ENCODE data around the gene LRP1B. TPM values are rescaled to one million over a fixed set of nuclear protein-coding genes. Genes with fewer than 3 reads are reported as not detected.
A peak's percentile ranks its signal among the peaks of the same experiment; 100 is the strongest.

The LRP1B gene
- polyA plus RNA-seq, 2 of the 4 experiments (the other 2 are of a cell fraction), result 0.03 TPM; not detected in 1

GRCh38 chr2:141767051-141767450 lies 363.8 kb downstream of the LRP1B start:
- ChIA-PET CTCF (no interaction called here), POLR2A (no interaction called here)
- no peak for TF ChIP-seq SREBF2 (IDR thresholded peaks at IDR 0.05)
- TF ChIP-seq E2F6 (IDR thresholded peaks at IDR 0.05; ENCODE audit: borderline replicate concordance, low read depth), result no peak
- TF ChIP-seq REST (IDR thresholded peaks at IDR 0.05), result no peak
- TF ChIP-seq KDM5A (IDR thresholded peaks at IDR 0.05), result no peak
- no peak for TF ChIP-seq MAZ (IDR thresholded peaks at IDR 0.05; ENCODE audit: borderline replicate concordance, low read depth, low read length)
- TF ChIP-seq HOXB13 (CRISPR knock-in tag; IDR thresholded peaks at IDR 0.05; ENCODE audit: low read depth), result no peak
- no peak for TF ChIP-seq POLR2A (IDR thresholded peaks at IDR 0.05; ENCODE audit: low read length)
- DNase-seq (ENCODE audit: low read depth in 1 of 2, low spot score in 1 of 2) (no peak), ATAC-seq (no peak), FAIRE-seq (no peak)
- H3K9me3 ChIP-seq, result no peaks in the 10 kb centered on the region
- H3K4me3 ChIP-seq, result no peak overlapping the region
- no peaks in the 10 kb centered on the region for H3K4me1 ChIP-seq
- H3K27ac ChIP-seq, result no peak overlapping the region
- no peak overlapping the region for H3K4me2 ChIP-seq
- WGBS (ENCODE audit: missing lambda C conversion rate), result 3% methylated on average over 2 of the region's 2 CpGs

- H3K4me1 ChIP-seq, result no peaks in the 10 kb centered on the region
- H3K4me3 ChIP-seq, result no peak overlapping the region
- CTCF ChIA-PET, result no interaction called here
- no peak for ATAC-seq
- no peaks in the 10 kb centered on the region for H3K9me3 ChIP-seq
- POLR2A ChIA-PET, result no interaction called here
- no peak for FAIRE-seq
- no peak for DNase-seq (ENCODE audit: low read depth in 1 of 2, low spot score in 1 of 2)
- TF ChIP-seq MAZ (IDR thresholded peaks at IDR 0.05; ENCODE audit: borderline replicate concordance, low read depth, low read length), result no peak
- TF ChIP-seq NR3C1 (IDR thresholded peaks at IDR 0.05), result no peak
- no peak for TF ChIP-seq GATA3 (IDR thresholded peaks at IDR 0.05; ENCODE audit: borderline replicate concordance)
- TF ChIP-seq POLR2A (IDR thresholded peaks at IDR 0.05; ENCODE audit: low read length), result no peak
- no peak for TF ChIP-seq RARB (CRISPR knock-in tag; IDR thresholded peaks at IDR 0.05)
- H3K27ac ChIP-seq, result no peak overlapping the region
- no peak overlapping the region for H3K4me2 ChIP-seq
- 21% methylated on average over 2 of the region's 2 CpGs for WGBS (ENCODE audit: missing lambda C conversion rate)
Observed at GRCh38 chr2:141766225-141766624, 364.6 kb downstream of the LRP1B start.

GRCh38 chr2:141748616-141749015 lies 382.2 kb downstream of the LRP1B start:
- Histone ChIP-seq H3K27ac (no peak overlapping the region), H3K4me2 (no peak overlapping the region), H3K4me1 (no peaks in the 10 kb centered on the region), H3K9me3 (no peaks in the 10 kb centered on the region), H3K4me3 (no peak overlapping the region)
- CTCF ChIA-PET, result no interaction called here
- DNase-seq (ENCODE audit: low read depth in 1 of 2, low spot score in 1 of 2) (no peak), FAIRE-seq (no peak), ATAC-seq (no peak)
- no peak for TF ChIP-seq RFX5 (IDR thresholded peaks at IDR 0.05)
- POLR2A ChIA-PET, result no interaction called here
- 38% methylated on average over 1 of the region's 1 CpG for WGBS (ENCODE audit: missing lambda C conversion rate)

GRCh38 chr2:141741652-141742051 lies 389.2 kb downstream of the LRP1B start:
- TF ChIP-seq EP300 (IDR thresholded peaks at IDR 0.05) (no peak), CEBPB (IDR thresholded peaks at IDR 0.05) (peak; percentile 74 to 78)
- DNase-seq (ENCODE audit: low read depth in 1 of 2, low spot score in 1 of 2) (no peak), FAIRE-seq (no peak), ATAC-seq (no peak)
- POLR2A ChIA-PET, result no interaction called here
- Histone ChIP-seq H3K9me3 (no peaks in the 10 kb centered on the region), H3K4me3 (no peak overlapping the region), H3K27ac (no peak overlapping the region), H3K4me2 (no peak overlapping the region), H3K4me1 (no peaks in the 10 kb centered on the region)
- CTCF ChIA-PET, result interaction anchor here (1.4 kb wide), 1 partner anchor 11 kb away, joined by 5 read pairs; no protein-coding TSS in a partner anchor
- 59% methylated on average over 3 of the region's 3 CpGs for WGBS (ENCODE audit: missing lambda C conversion rate)

Measured in A549 (cell line).